Measurements from ENCODE around the gene MVD. TPM values are rescaled to one million over a fixed set of nuclear protein-coding genes. Genes with fewer than 3 reads are reported as not detected.

Gene MVD
- total RNA-seq, 3 donors from 2014 or later = 39.0 to 49.2 (median 44.4) TPM

DNA sequence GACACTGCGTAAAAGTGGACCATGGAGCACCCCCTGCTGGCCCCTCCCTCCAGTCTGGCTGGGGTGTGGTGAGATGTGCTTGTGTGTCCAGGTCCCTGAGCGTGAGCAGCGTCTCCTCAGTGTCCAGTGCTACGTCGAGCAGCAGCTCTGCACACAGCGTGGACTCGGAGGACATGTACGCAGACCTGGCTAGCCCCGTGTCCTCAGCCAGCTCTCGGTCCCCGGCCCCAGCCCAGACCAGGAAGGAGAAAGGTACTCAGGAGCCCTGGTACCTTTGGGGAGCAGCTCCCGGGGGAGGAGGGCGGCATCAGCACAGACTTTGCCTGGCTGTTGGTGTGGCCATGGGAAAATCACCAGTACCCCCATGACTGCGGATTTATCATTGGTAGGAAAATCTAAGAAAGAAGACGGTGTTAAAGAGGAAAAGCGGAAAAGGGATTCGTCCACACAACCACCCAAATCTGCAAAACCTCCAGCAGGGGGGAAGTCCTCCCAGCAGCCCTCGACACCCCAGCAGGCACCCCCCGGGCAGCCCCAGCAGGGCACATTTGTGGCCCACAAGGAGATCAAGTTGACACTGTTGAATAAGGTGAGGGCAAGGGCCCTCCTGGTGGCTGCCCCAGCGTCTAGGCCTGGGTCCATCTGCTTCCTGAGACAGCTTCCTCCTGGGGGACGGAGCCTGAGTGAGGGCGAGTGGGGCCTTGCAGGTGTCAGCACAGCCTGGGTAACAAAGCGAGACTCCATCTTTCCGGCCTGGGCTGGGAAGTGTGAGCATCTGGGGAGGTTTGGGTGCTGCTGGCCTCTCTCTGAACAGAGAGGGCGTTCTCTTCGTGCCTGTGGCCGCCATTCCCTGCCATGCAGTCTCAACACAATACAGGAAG, 35.1 kb downstream of the MVD start:
- Mint-ChIP-seq H3K4me1 (ENCODE audit: low read depth) (peaks cover 7% of the 10 kb centered on the region), H3K27me3 (ENCODE audit: low read depth) (no peaks in the 10 kb centered on the region), H3K4me3 (no peak overlapping the region), H3K9me3 (no peaks in the 10 kb centered on the region), H3K36me3 (ENCODE audit: insufficient read depth) (peaks cover 35% of the 10 kb centered on the region)
- no peak for DNase-seq
- ATAC-seq = no peak

DNA sequence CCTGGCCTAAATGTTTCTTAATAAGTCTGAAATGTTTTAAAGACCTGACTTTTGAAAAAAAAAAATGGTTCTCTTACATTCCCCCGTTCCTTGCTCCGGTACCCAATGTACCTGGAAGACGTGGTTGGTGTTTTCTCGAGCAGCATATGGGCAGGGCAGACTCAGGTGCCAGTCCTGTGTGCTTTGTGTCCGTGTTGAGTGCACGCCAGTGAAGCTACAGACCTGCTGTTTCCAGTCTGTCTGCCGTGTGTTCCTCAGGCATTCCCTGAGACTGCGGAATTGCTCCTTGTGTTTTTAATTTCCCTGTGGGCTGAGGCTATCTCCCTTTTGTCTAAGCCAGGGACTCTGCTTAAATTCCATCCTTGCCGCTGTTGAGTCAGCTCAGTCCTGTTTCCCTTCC, 36.2 kb downstream of the MVD start:
- peaks cover 34% of the 10 kb centered on the region for H3K36me3 Mint-ChIP-seq (ENCODE audit: insufficient read depth)
- DNase-seq (no peak), ATAC-seq (no peak)
- H3K9me3 Mint-ChIP-seq = no peaks in the 10 kb centered on the region
- peaks cover 7% of the 10 kb centered on the region for H3K4me1 Mint-ChIP-seq (ENCODE audit: low read depth)
- no peak overlapping the region for H3K4me3 Mint-ChIP-seq
- no peaks in the 10 kb centered on the region for H3K27me3 Mint-ChIP-seq (ENCODE audit: low read depth)

DNA sequence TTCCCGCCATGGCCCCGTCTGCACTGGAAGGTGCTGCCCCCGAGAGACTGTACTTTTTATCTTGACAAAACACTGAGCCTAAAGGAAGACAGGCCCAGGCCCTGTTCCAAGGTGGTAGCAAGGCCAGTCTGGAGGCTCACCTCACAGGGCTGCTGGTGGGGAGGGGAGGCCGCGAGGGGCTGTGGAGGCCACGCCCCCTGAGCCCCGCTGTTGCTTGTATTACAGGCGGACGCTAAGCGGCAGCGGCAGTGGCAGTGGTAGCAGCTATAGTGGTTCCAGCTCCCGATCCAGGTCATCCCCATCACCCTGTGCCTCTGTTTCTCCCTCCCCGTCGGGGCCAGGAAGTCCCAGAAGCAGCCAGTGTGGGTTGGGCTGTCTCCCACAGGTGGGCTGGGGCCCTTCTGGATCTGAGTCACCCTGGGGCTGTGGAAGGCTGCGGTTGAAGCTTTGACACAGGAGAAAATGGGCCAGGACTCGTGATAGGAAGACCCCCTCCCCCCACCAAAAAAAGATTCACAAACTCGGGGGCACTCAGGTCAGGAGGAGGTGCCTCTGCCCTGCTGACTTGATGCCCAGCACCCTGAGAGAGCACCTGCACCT, 37.8 kb downstream of the MVD start:
- no peaks in the 10 kb centered on the region for H3K9me3 Mint-ChIP-seq
- peaks cover 17% of the 10 kb centered on the region for H3K4me1 Mint-ChIP-seq (ENCODE audit: low read depth)
- ATAC-seq = peak; percentile 43 to 45
- H3K27me3 Mint-ChIP-seq (ENCODE audit: low read depth) = no peaks in the 10 kb centered on the region
- no peak overlapping the region for H3K4me3 Mint-ChIP-seq
- DNase-seq = no peak
- H3K36me3 Mint-ChIP-seq (ENCODE audit: insufficient read depth) = peaks cover 30% of the 10 kb centered on the region

DNA sequence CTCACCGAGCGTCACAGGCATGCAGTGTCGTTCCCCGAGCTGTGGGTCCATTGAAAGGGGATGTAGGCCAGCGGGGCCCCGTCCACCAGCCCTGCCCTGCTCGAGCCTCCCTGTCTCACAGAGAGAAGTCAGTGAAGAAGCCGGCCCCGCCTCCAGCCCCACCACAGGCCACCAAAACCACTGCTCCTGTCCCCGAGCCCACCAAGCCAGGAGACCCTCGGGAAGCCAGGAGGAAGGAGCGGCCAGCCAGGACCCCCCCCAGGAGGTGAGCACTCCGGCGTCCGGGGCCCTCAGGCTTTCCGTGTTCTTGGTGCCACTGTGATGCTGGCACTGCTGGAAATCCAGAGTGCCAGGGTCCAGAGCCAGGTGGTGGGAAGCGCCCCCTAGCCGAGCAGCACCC, 38.4 kb downstream of the MVD start:
- no peak for ATAC-seq
- no peak for DNase-seq
- no peaks in the 10 kb centered on the region for H3K27me3 Mint-ChIP-seq (ENCODE audit: low read depth)
- H3K4me3 Mint-ChIP-seq = no peak overlapping the region
- H3K9me3 Mint-ChIP-seq = no peaks in the 10 kb centered on the region
- peaks cover 23% of the 10 kb centered on the region for H3K4me1 Mint-ChIP-seq (ENCODE audit: low read depth)
- H3K36me3 Mint-ChIP-seq (ENCODE audit: insufficient read depth) = peaks cover 27% of the 10 kb centered on the region

GRCh38 chr16:88623858-88624257, 39.0 kb downstream of the MVD start:
- Mint-ChIP-seq H3K36me3 (ENCODE audit: insufficient read depth) (peaks cover 27% of the 10 kb centered on the region), H3K4me1 (ENCODE audit: low read depth) (peaks cover 29% of the 10 kb centered on the region), H3K4me3 (no peak overlapping the region), H3K9me3 (no peaks in the 10 kb centered on the region), H3K27me3 (ENCODE audit: low read depth) (no peaks in the 10 kb centered on the region)
- ATAC-seq (no peak), DNase-seq (no peak)

- Mint-ChIP-seq H3K9me3 (no peaks in the 10 kb centered on the region), H3K4me1 (ENCODE audit: low read depth) (peaks cover 35% of the 10 kb centered on the region), H3K36me3 (ENCODE audit: insufficient read depth) (peaks cover 27% of the 10 kb centered on the region), H3K4me3 (no peak overlapping the region), H3K27me3 (ENCODE audit: low read depth) (no peaks in the 10 kb centered on the region)
- DNase-seq = no peak
- ATAC-seq = no peak
Measured at GRCh38 chr16:88622866-88623265, 40.0 kb downstream of the MVD start.

DNA sequence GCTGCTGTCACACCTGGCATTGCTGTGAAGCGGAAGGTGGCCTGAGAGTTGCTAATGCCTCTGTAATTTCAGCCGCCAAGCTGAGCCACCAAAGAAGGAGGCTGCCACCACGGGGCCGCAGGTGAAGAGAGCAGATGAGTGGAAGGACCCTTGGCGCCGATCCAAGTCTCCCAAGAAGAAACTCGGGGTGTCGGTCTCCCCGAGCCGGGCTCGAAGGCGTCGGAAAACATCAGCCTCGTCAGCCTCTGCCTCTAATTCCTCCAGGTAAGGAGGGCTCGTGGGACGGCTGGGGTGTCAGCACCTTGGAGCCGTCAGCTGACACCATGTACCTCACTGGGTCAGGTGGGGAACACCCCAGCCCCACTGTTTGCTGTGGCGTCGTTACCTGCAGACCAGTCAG, 40.8 kb downstream of the MVD start:
- DNase-seq (no peak), ATAC-seq (no peak)
- no peaks in the 10 kb centered on the region for H3K27me3 Mint-ChIP-seq (ENCODE audit: low read depth)
- H3K9me3 Mint-ChIP-seq = no peaks in the 10 kb centered on the region
- peaks cover 35% of the 10 kb centered on the region for H3K4me1 Mint-ChIP-seq (ENCODE audit: low read depth)
- H3K4me3 Mint-ChIP-seq = no peak overlapping the region
- H3K36me3 Mint-ChIP-seq (ENCODE audit: insufficient read depth) = peaks cover 23% of the 10 kb centered on the region

DNA sequence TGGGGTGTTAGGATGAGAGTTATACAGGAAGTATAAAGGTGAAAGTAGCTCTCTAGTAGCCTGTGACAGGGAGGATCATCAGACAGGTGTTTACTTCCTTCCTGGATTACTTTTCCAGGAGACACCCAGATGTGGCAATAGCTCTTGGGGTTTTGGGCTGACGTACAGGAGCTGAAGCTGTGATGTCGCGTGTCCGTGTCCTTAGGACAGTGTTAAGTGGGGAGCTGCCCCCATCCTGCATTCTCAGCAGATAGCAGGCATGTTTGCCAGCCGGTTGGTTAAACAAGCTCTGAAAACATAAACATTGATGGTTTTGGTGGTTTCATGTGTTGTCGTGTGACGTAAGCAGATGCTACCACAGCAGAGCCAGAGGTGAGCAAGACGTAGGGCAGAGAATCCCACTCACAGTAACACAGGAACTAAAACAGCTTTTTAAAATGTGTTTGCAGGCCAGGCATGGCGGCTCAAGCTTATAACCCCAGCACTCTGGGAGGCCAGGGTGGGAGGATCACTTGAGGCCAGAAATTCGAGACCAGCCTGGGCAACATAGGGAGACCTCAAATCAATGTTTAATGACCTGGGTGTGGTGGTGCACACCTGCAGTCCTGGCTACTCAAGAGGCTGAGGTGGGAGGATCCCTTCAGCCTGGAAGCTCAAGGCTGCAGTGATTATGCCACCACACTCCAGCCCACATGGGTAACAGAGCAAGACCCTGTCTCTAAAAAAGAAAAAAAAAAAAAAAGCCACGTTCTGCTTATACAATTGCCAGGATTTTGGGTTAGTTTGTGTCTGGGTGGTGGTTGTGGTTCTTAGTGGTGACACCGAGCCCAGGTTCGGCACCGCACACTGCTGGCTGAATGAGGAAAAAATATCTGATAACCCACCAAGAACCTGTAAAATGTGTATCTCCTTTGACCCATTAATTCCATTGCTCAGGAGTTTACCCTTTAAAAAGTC, 42.8 kb downstream of the MVD start:
- peak; percentile 45 for DNase-seq
- no peaks in the 10 kb centered on the region for H3K9me3 Mint-ChIP-seq
- peak; percentile 78 to 89 for ATAC-seq
- peak overlapping the region; percentile 38 for H3K4me3 Mint-ChIP-seq
- peaks cover 32% of the 10 kb centered on the region for H3K4me1 Mint-ChIP-seq (ENCODE audit: low read depth)
- peaks cover 21% of the 10 kb centered on the region for H3K36me3 Mint-ChIP-seq (ENCODE audit: insufficient read depth)
- no peaks in the 10 kb centered on the region for H3K27me3 Mint-ChIP-seq (ENCODE audit: low read depth)

DNA sequence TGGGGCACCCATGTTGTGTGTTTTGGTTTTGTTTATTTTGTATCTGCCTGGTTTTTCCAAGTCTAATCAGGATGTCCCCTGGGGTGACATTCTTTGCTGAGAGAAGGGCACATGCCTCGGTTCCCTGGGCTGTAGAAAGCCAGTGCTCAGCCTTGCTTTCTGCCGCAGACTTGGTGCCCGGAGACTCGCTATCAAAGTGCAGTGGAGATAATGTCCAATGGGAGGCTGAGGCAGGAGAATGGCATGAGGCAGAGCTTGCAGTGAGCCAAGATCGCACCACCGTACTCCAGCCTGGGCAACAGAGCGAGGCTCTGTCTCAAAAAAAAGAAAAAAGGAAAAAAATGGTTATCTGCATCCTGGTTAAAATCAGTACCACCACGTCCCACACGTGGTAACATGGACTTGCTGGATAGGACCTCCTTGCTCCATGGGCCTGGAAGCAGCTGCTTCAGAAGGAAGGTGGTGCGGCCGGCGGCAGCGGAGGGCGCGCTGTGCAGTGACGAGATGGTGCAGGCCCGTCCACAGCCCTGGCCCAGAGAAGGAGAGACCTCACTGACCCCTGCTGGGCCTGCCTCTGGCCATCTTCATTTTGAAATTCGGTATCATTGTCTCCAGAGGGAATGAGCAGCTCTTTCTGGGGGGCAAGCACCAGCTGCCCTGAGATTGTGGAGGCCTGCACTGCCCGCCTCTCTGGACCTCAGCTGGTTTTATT, 43.8 kb downstream of the MVD start:
- Mint-ChIP-seq H3K27me3 (ENCODE audit: low read depth) (no peaks in the 10 kb centered on the region), H3K4me3 (no peak overlapping the region), H3K4me1 (ENCODE audit: low read depth) (peaks cover 32% of the 10 kb centered on the region), H3K36me3 (ENCODE audit: insufficient read depth) (peaks cover 25% of the 10 kb centered on the region), H3K9me3 (no peaks in the 10 kb centered on the region)
- DNase-seq (no peak), ATAC-seq (no peak)

DNA sequence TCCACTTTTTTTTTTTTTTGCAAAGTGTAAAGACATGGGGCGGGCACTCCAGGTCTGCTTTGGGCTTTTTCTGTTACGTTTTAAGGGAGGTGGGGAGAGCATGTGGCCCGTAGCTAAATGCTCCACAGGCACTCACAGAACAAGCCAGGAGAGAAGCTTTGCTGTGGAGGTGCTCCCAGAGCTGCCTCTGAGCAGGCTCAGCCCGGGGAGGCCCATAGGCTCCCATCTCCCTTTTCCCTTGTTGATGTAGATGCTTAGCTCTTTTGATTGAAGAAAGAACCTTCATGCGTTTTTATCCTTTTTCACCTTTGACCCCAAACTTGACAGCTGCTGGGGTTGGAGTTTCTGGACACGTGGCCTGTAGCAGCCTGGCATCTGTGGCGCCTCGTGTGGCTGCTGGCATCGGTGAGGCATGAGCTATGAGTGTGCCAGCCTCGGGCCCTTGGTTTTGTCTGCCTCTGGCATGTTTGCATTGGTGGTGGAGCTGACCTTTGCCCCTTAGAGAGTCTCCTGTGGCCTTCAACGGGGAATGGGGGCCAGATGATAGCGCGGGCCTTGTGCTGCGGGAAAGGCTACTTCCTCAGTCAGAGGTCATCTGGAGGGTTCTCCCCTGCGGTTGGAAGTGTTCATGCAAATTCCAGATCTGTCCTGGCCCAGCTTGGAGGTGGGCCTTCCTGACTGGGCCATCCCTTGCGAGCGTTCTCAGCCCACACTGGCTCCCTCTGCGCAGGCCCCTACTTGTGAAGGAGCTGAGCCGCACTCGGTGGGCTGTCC, 44.5 kb downstream of the MVD start:
- no peaks in the 10 kb centered on the region for H3K9me3 Mint-ChIP-seq
- peaks cover 32% of the 10 kb centered on the region for H3K4me1 Mint-ChIP-seq (ENCODE audit: low read depth)
- DNase-seq (no peak), ATAC-seq (no peak)
- no peaks in the 10 kb centered on the region for H3K27me3 Mint-ChIP-seq (ENCODE audit: low read depth)
- H3K36me3 Mint-ChIP-seq (ENCODE audit: insufficient read depth) = peaks cover 25% of the 10 kb centered on the region
- H3K4me3 Mint-ChIP-seq = no peak overlapping the region

DNA sequence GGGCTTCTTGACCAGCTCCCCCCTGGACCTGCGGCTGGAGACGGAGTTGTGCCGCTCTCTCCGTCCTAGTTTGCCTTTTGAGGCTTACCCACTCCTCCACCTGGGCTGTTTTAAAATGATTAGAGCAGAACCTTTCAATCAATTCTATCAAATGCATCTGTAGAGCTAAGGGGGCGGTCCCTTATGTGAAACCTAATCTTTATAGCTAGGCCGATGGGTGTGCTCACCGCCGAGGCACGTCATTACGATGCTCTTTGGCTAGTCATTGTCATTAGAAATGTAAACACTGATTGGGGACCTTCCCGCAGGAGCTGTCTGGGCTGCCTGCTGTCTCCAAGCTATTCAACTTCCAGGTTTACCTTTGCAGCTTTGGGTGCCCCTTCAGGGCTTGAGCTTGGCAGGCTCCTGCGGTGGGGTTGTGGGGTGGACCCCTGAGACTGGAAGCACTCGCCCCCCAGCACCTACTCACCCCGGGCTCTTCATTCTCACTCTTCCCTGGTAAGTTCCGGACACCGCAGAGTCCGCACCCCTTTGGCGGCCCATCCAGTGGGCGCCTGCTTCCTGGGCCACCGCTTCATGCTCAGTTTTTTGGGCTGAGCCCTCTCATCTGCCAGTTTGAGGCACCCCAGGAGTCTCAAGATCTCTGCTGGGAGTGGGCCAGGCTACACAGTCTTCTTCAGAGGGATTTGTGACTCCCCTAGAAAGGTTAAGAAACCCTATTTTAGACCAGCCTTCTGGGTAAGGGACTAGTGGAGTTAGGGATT, 45.4 kb downstream of the MVD start:
- Mint-ChIP-seq H3K9me3 (no peaks in the 10 kb centered on the region), H3K36me3 (ENCODE audit: insufficient read depth) (peaks cover 25% of the 10 kb centered on the region), H3K4me3 (no peak overlapping the region), H3K27me3 (ENCODE audit: low read depth) (no peaks in the 10 kb centered on the region), H3K4me1 (ENCODE audit: low read depth) (peaks cover 31% of the 10 kb centered on the region)
- ATAC-seq (no peak), DNase-seq (no peak)

GRCh38 chr16:88616736-88617135, 46.2 kb downstream of the MVD start:
- DNase-seq = no peak
- no peak for ATAC-seq
- Mint-ChIP-seq H3K4me1 (ENCODE audit: low read depth) (peaks cover 29% of the 10 kb centered on the region), H3K27me3 (ENCODE audit: low read depth) (no peaks in the 10 kb centered on the region), H3K36me3 (ENCODE audit: insufficient read depth) (peaks cover 23% of the 10 kb centered on the region), H3K9me3 (no peaks in the 10 kb centered on the region), H3K4me3 (no peak overlapping the region)

GRCh38 chr16:88616320-88616719, 46.6 kb downstream of the MVD start:
- ATAC-seq (no peak), DNase-seq (no peak)
- no peak overlapping the region for H3K4me3 Mint-ChIP-seq
- H3K36me3 Mint-ChIP-seq (ENCODE audit: insufficient read depth) = peaks cover 23% of the 10 kb centered on the region
- no peaks in the 10 kb centered on the region for H3K9me3 Mint-ChIP-seq
- H3K27me3 Mint-ChIP-seq (ENCODE audit: low read depth) = no peaks in the 10 kb centered on the region
- peaks cover 29% of the 10 kb centered on the region for H3K4me1 Mint-ChIP-seq (ENCODE audit: low read depth)

All from activated T-cell treated with anti-CD3 and anti-CD28 coated beads, Interleukin-2, amount 50 U/mL, for 4 hours (primary cell).